Measurements from ENCODE around the gene HASPIN.

DNA sequence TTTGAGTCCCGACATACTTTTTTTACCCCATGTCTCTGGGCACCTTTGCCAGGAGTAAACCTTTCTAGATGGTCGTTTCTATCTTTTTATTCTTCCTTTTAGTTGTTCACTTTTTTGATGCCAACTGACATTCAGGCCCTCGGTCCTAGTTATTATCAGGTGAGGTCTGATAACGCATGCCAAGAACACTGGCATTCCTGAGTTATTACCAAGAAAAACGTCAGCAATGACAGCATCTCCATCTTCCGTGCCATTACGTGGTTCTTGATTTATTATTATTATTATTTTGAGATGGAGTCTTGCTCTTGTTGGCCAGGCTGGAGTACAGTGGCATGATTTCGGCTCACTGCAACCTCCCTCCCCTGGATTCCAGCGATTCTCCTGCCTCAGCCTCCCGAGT lies 21.4 kb downstream of the HASPIN start:
- TF ChIP-seq GATA2 (IDR thresholded peaks at IDR 0.05; ENCODE audit: low read depth, low read length) (no peak), GATA3 (IDR thresholded peaks at IDR 0.05; ENCODE audit: low read depth, low read length) (no peak)
